Posterior vena cava (tissue), 2 donors: ENCODE results near the gene PMM1. TPM values are rescaled to one million over a fixed set of nuclear protein-coding genes. Genes with fewer than 3 reads are reported as not detected.
A peak's percentile ranks its signal among the peaks of the same experiment; 100 is the strongest.
"Not testable (repeated sequence)": the region's sequence is repeated elsewhere in the genome, so short reads cannot be mapped to it uniquely, and the experiment has no call there.

ENCODE experiments used
- DNase-seq: peaks from one replicate; pipeline ENCODE4 v3.0.0-alpha.2; 2020; ENCODE audit warnings: low spot score
- intact Hi-C, 2 donors: fragments of 100-400 bp; cut with DNase I; formaldehyde crosslinking; loops; one replicate each; pipeline versions ENCODE4 v1.14.1 to v1.14.2; 2022 to 2023
- total RNA-seq, 2 donors: library from RNA; stranded (reverse); fragmentation: NEBNext Ultra II Directional; extraction: Animal tissue kit (Norgen Biotek cat#: 25700); gene quantifications; one replicate each; pipeline ENCODE4 v1.2.1, GENCODE V29; 2021
- donor health status: DM: yes; HTN: yes; CAD: no.
- donor health status: DM: yes; HTN: yes; CAD: no.

PMM1 gene
- total RNA-seq, 2 donors from 2014 or later, result 17.9 to 18.8 TPM

GRCh38 chr22:41598891-41599635, 9.4 kb upstream of the PMM1 start:
- intact Hi-C loops, result loop anchor here in 1 of 2 donors (5.0 kb wide), 1 partner anchor 57 kb away; the partner anchor contains the start of gene POLR3H
- peak; percentile 22 for DNase-seq

GRCh38 chr22:41598081-41598480, 8.4 kb upstream of the PMM1 start:
- intact Hi-C loops, result loop anchor here in 1 of 2 donors (5.0 kb wide), 1 partner anchor 56 kb away; the partner anchor contains the start of gene POLR3H
- peak; percentile 53 for DNase-seq

DNA sequence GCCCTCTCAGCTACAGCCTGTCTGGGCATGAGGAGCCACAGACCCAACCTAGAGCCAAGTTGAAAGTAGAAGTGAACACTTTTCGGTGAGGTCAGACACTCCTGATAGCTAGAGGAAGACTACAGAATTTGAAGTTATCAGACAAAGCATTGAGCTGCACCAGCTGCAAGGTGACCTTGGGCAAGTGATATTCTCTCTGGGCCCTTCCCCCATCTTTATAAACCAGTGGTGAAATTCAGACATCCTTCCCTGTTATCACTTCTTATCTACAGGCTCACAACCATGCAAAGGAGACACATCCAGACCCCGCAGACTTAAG, 8.0 kb upstream of the PMM1 start:
- intact Hi-C loops, result loop anchor here in 1 of 2 donors (5.0 kb wide), 1 partner anchor 55 kb away; the partner anchor contains the start of gene POLR3H
- DNase-seq, result peak; percentile 14

- DNase-seq, result peak; percentile 82
- intact Hi-C loops, result loop anchor here in 1 of 2 donors (5.0 kb wide), 1 partner anchor 55 kb away; the partner anchor contains the start of gene POLR3H
Measured at GRCh38 chr22:41596776-41597634, 7.4 kb upstream of the PMM1 start.

DNA sequence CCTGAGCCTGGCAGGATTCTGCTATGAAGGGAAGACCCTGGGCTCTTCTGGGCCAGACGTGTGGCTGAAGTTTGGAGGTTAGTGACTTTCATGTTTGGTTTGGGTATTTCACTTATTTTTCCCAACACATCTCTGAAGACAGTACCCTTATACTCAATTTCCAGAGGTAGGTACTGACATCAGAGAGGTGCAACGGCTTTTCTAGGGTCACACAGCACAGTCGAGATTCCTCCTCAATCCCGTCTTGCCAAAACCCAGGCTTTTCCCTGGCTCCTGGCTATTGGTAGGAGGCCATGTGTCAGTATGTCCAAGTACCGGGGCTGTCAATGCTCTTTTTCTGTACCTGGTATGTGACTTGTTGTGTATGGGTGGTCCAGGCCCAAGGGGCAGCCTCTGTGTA, 6.1 kb upstream of the PMM1 start:
- DNase-seq, result peak; percentile 9
- intact Hi-C loops, result loop anchor here in 1 of 2 donors (5.0 kb wide), 1 partner anchor 53 kb away; the partner anchor contains the start of gene POLR3H

GRCh38 chr22:41593336-41593960, 3.8 kb upstream of the PMM1 start:
- DNase-seq, intact Hi-C loops: not testable (repeated sequence)

DNA sequence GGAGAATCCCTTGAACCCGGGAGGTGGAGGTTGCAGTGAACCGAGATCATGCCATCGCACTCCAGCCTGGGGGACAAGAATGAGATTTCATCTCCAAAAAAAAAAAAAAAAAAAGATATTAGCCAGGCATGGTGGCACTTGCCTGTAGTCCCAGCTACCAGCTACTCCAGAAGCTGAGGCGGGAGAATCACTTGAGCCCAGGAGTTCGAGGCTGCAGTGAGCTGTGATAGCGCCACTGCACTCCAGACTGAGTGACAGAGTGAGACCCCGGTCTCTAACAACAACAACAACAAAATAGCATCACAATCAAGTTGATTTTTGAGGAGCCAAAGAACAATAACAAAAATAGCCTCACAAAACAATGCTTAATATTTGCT, 2.3 kb downstream of the PMM1 start:
- DNase-seq, result no peak
- intact Hi-C loops, result no loop called here

DNA sequence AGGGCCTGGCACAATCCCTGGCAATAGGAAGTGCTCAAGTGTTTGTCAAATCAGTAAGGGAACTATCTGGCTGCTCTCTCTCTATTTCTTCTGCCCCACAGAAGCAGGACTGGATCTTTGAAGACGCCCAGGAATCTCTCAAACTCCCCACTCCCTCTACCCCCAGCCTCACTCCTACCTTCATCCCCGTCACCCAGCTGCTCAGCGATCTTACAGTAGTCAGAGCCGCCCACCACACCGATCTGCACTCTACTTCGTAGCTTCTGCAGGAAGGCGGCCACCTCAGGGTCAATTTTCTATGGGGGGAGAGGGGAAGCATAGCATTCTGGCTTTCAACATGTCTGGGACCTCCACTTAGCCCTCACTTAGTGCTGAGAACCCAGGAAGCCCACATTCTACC, 3.7 kb downstream of the PMM1 start:
- no peak for DNase-seq
- intact Hi-C loops, result no loop called here

GRCh38 chr22:41584881-41585280, 4.8 kb downstream of the PMM1 start:
- DNase-seq, result no peak
- intact Hi-C loops, result no loop called here

DNA sequence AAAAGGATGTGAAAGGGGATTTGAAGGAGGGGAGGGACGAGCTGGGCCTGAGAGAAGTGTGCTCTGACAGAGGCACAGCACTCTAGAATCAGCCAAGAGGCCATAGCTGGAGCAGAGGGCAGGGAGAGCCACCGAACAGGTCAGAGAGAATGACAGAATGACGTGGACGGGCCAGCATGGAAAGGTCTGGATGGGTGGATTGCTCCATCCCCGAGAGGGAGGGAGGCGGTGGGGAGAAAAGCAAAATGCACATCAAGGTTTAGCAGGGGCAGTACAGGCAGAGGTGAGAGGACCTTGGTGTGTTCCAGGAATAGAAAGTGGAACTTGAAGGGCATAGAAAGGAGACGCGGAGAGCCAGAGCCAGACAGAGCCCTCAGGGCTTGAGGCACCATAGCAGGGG, 6.9 kb downstream of the PMM1 start:
- intact Hi-C loops, result loop anchor here in 1 of 2 donors (1.0 kb wide), 1 partner anchor 45 kb away; no protein-coding TSS in a partner anchor
- DNase-seq, result no peak

- no peak for DNase-seq
- intact Hi-C loops, result no loop called here
Measured at GRCh38 chr22:41579997-41580355, 9.7 kb downstream of the PMM1 start.

DNA sequence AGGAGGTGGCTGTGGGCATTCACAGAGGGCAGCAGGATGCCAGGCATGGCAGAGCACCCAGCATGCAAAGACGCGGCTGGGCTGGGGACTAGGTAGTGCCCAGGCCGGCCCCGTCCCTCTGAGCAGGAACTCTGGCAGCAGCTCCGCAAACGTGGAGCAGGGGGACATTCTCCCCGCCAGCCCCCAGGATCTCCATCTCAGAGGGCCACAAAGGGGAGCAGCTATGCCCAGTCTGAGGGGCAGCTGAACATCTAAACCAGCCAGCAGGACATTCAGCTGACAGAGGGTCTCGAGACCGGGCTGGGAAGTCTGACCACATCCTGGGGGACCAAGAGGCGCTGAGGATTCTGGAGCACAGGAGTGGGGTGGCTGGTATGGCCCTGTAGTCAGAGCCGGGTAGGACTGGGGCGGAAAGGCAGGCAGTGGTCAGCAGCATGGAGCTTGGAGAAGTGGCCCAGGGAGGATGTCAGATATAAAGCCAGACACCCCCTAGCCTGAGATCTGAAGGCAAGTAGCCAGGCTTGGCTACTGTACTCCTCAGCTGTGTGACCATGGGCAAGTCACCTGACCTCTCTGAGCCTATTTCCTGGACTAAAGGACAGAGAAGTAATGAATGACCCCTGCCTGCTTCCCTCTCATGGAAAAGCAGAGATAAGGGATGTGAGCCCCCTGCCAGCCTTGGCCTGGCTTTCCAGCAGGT, 10.2 kb downstream of the PMM1 start:
- intact Hi-C loops, result no loop called here
- DNase-seq, result no peak

DNA sequence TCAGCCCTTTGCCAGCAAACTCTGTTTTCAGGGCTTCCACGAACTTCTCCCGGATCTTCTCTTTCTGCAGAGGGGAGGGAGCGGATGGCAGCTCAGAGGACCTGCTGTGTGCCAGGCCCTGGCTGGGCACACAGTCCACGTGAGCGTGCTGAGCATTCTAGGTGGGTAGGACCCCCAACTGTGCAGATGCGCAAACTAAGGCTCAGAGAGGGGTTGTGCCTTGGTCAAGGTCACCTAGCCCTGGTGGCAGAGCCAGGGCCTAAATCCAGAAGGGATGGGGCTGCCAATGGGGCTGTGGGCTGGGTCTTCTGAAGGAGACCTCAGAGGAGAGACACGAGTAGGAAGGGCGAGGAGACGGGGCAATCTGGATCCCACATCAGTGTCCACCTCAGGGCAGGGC, 10.8 kb downstream of the PMM1 start:
- intact Hi-C loops, result no loop called here
- DNase-seq, result no peak

DNA sequence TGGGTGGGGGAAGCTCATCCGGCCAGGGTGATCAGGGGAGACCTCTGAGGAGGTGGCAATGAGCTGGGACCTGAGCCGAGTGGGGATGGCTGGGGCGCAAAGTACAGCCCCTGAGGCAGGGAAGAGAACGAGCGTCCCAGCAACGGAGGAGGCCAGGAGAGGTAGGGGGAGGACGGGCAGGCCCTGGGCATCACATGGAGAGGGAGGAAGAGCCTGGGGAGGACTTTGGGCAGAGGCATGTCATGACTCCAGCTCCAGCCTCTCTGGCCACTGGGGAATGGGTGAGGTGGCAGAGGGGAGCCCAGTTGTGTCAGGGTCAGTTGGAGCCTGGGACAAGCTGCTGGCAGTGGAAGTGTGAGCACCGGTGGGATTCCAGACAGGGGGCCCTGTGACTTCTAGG, 11.5 kb downstream of the PMM1 start:
- DNase-seq, result no peak
- intact Hi-C loops, result no loop called here

DNA sequence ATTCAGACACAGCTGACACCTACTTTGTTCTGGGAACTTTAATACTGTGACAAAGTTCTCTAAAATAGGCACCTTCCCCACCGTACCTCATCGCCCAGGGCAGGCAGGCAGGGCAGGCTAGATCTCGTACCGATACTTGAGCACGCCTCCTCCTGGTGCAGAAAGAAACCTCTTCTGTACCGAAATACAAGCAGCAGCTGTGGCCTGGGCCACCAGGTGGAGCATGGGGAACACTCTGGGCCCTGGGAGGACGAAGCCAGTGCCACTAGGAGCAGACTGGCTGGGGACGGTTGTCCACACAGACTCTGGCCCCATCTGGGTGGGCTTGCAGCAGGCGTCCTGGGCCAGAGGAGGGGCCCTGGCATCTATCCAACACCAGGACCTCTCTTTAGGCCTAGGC, 12.8 kb downstream of the PMM1 start:
- intact Hi-C loops, result no loop called here
- no peak for DNase-seq

GRCh38 chr22:41575533-41575932, 14.1 kb downstream of the PMM1 start:
- DNase-seq, result no peak
- intact Hi-C loops, result no loop called here

- DNase-seq, result peak; percentile 92
- intact Hi-C loops, result no loop called here
Measured at GRCh38 chr22:41574847-41575381, 14.7 kb downstream of the PMM1 start.

DNA sequence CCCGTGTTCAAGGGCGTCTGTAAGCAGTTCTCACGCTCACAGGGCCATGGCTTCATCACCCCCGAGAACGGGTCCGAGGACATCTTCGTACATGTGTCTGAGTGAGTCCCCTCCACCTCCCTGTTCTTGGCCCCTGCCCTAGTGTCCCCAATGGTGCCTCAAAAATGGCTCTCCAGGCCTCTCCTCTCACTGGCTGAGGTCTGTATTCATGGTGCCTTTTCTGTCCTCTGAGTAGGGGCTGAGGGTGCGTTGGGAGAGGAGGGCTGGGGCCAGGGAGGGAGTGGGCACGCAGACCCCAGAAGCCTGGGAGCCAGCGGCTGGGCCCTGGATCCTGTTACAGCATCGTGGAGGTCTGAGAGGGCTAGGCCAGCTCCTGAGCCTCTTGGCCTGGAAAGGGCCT, 16.0 kb downstream of the PMM1 start:
- DNase-seq, result no peak
- intact Hi-C loops, result no loop called here

- intact Hi-C loops, DNase-seq: not testable (repeated sequence)
Measured at GRCh38 chr22:41572305-41572704, 17.3 kb downstream of the PMM1 start.
